Common myeloid progenitor, CD34-positive (primary cell): Measurements from ENCODE around the gene LAMTOR2.

Source experiments
- CTCF ChIA-PET: fragments of 350-600 bp; sonication (Branson Sonifier 250); formaldehyde crosslinking; loops from one replicate; lab custom pipeline; 2021; ENCODE audit warnings: antibody characterized with exemption; lab: Charles Lee
- POLR2A ChIA-PET: fragments of 350-600 bp; sonication (Branson Sonifier 250); formaldehyde crosslinking; loops from one replicate; lab custom pipeline; 2021; ENCODE audit warnings: antibody characterized with exemption; lab: Charles Lee
- DNase-seq, 3 donors: peaks; one replicate each; pipeline versions ENCODE4 v3.0.0 to v3.0.0-alpha.2; 2013
- H3K27ac ChIP-seq, 2 experiments: 1 replicate in 1 of 2; 2 replicates in 1 of 2; pipeline ENCODE4 v1.7.0; 2013; ENCODE audit warnings: inconsistent platforms in 2 of 2, low read length in 2 of 2, mild to moderate bottlenecking in 2 of 2, low read depth in 1 of 2, moderate library complexity in 1 of 2; ENCODE audit not compliant: severe bottlenecking in 2 of 2, insufficient read depth in 1 of 2, poor library complexity in 1 of 2
- H3K27me3 ChIP-seq, 5 experiments: replicated peaks in 2 of 5; 1 replicate in 3 of 5; 2 replicates in 2 of 5; pipeline versions ENCODE4 v1.6.1 to v1.7.0; 2013; ENCODE audit warnings: low read length in 4 of 5, mild to moderate bottlenecking in 2 of 5, moderate library complexity in 2 of 5, inconsistent platforms in 1 of 5; ENCODE audit not compliant: insufficient read depth in 5 of 5, control insufficient read depth in 4 of 5
- H3K36me3 ChIP-seq, 4 experiments: 1 replicate in 2 of 4; 2 replicates in 2 of 4; pipeline versions ENCODE4 v1.6.1 to v1.7.0; 2013; ENCODE audit warnings: low read length in 3 of 4, control low read depth in 1 of 4, mild to moderate bottlenecking in 1 of 4; ENCODE audit not compliant: control insufficient read depth in 4 of 4, insufficient read depth in 4 of 4
- H3K4me1 ChIP-seq, 4 experiments: 1 replicate in 3 of 4; 2 replicates in 1 of 4; pipeline versions ENCODE4 v1.6.1 to v1.7.1; 2013; ENCODE audit warnings: low read length in 3 of 4, mild to moderate bottlenecking in 3 of 4, control low read depth in 1 of 4, inconsistent platforms in 1 of 4, moderate library complexity in 1 of 4; ENCODE audit not compliant: control insufficient read depth in 4 of 4, insufficient read depth in 4 of 4; ENCODE audit errors: control extremely low read depth in 1 of 4
- H3K4me3 ChIP-seq, 7 experiments: 1 replicate in 4 of 7; 2 replicates in 3 of 7; pipeline versions ENCODE4 v1.5.1 to v1.7.0; 2013; ENCODE audit warnings: mild to moderate bottlenecking in 7 of 7, low read length in 6 of 7, moderate library complexity in 6 of 7, inconsistent platforms in 2 of 7, low read depth in 2 of 7, control low read depth in 1 of 7; ENCODE audit not compliant: insufficient read depth in 4 of 7, control insufficient read depth in 1 of 7; ENCODE audit errors: extremely low read depth in 1 of 7
- H3K9me3 ChIP-seq, 5 experiments: 1 replicate in 4 of 5; 2 replicates in 1 of 5; pipeline versions ENCODE4 v1.6.1 to v1.7.1; 2013; ENCODE audit warnings: low read length in 4 of 5, mild to moderate bottlenecking in 2 of 5, inconsistent platforms in 1 of 5, low read depth in 1 of 5, moderate library complexity in 1 of 5; ENCODE audit not compliant: control insufficient read depth in 4 of 5, insufficient read depth in 2 of 5; ENCODE audit errors: control extremely low read depth in 1 of 5
- WGBS: methylation state at CpG from one replicate; pipeline ENCODE4 v1.1.5; 2013; ENCODE audit not compliant: insufficient coverage; 5-methylcytosine and 5-hydroxymethylcytosine counted together

Gene LAMTOR2

DNA sequence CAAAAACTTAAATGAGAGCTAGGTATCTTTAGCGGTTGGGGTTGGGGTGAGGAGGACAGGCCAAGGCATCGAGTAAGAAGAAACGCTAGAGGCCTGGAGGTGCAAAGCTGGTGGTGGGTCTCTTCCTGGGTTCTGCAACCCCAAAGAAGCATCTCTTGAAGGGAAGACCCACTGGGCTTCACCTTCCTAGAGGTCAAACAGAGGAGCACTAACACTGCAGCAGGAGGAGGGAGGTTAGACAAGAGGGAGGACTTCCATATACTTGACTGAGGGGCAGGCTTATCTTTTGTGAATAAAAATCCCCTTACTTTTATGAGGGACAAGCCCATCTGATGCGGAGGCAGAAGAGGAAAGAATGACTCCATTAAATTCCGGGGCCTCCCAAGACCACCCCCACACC is 25.2 kb downstream of the LAMTOR2 start:
- POLR2A ChIA-PET = no interaction called here
- peaks cover 0 to 38% (median 34%) of the 10 kb centered on the region in 4 experiments for H3K4me1 ChIP-seq
- WGBS = 100% methylated on average over 5 of the region's 5 CpGs

GRCh38 chr1:156080241-156080862 is 25.8 kb downstream of the LAMTOR2 start:
- Histone ChIP-seq H3K4me3 (no peak overlapping the region), H3K9me3 (no peaks in the 10 kb centered on the region), H3K4me1 (peaks cover 0 to 33% (median 31%) of the 10 kb centered on the region in 4 experiments), H3K27me3 (no peaks in the 10 kb centered on the region), H3K36me3 (peaks cover 0 to 8% (median 0%) of the 10 kb centered on the region in 4 experiments), H3K27ac (no peak overlapping the region)
- ChIA-PET POLR2A (no interaction called here), CTCF (interaction anchor here (1.2 kb wide), 1 partner anchor 14 kb away, joined by 3 read pairs; no protein-coding TSS in a partner anchor)
- WGBS = 93% methylated on average over 6 of the region's 8 CpGs
- no peak for DNase-seq

More for the DNA sequence above, 25.2 kb downstream of the LAMTOR2 start:
- no peaks in the 10 kb centered on the region for H3K9me3 ChIP-seq
- DNase-seq = no peak
- H3K27ac ChIP-seq = no peak overlapping the region
- peaks cover 0 to 8% (median 0%) of the 10 kb centered on the region in 4 experiments for H3K36me3 ChIP-seq
- no peaks in the 10 kb centered on the region for H3K27me3 ChIP-seq
- CTCF ChIA-PET = interaction anchor here (1.2 kb wide), 1 partner anchor 13 kb away, joined by 3 read pairs; no protein-coding TSS in a partner anchor
- H3K4me3 ChIP-seq = no peak overlapping the region

DNA sequence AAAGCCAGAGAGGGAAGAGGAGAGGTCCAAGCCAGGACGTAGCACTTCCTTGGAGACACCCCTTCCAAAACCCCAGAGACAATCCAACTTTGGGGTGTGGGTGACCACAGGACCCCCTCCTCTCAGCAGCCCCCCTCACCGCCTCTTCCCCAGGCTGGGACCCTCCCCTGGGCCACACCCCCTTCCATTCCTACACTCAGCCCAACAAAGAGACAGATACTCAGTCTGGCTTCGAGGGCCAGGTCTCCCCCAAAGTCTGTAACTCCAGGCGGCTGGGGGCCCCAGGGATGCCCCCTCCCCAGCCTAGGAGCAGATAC is 26.2 kb downstream of the LAMTOR2 start:
- Histone ChIP-seq H3K27me3 (no peaks in the 10 kb centered on the region), H3K4me3 (peak overlapping the region in 5 of 7 experiments; percentile 40 to 92 (median 74)), H3K9me3 (no peaks in the 10 kb centered on the region), H3K4me1 (peaks cover 0 to 29% (median 27%) of the 10 kb centered on the region in 4 experiments), H3K36me3 (peaks cover 0 to 8% (median 0%) of the 10 kb centered on the region in 4 experiments), H3K27ac (no peak overlapping the region)
- 92% methylated on average over 3 of the region's 4 CpGs for WGBS
- no peak for DNase-seq
- CTCF ChIA-PET = interaction anchor here (29.6 kb wide), 1 partner anchor 47 kb away, joined by 1191 read pairs; the partner anchor contains the start of gene LMNA
- POLR2A ChIA-PET = no interaction called here

DNA sequence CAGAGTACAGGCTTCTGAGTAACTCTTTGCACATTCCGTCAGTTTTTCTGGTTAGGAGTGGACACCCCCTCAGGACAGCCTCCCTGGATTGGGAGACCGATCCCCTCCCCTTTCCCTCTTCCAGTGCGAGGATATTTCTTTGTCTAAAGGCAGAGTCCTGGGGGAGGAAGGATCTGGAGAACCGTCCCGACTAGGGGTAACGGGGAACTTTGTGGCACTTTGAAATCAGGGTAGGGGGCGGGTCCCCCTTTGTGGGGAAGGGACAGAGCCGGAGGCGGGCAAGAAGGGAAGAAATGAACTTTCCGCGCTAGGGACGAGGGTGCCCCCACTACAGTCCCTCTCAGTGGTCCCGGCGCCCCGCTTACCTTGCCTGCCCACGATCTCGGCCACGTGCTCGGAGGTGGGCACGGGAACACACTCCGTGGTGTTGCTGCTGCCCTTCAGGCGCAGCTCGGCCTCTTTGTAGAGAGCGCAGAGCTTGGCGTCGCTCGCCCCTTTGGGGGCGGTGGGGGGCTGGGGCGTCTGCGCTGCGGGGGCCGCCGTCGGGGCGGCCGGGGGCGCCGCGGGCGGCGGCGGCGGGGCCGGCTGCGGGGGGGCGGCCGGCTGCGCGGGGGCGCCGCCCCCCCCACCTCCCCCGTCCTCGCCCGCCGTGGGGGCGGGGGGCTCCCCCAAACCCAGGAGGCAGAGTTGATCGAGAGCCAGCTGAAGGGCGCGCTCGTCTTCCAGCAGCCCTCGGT is 26.8 kb downstream of the LAMTOR2 start:
- Histone ChIP-seq H3K4me3 (peak overlapping the region in 6 of 7 experiments; percentile 52 to 97 (median 82)), H3K27ac (no peak overlapping the region), H3K27me3 (no peaks in the 10 kb centered on the region), H3K9me3 (no peaks in the 10 kb centered on the region), H3K36me3 (peaks cover 0 to 8% (median 0%) of the 10 kb centered on the region in 4 experiments), H3K4me1 (peaks cover 0 to 28% (median 22%) of the 10 kb centered on the region in 4 experiments)
- DNase-seq = no peak
- ChIA-PET POLR2A (no interaction called here), CTCF (interaction anchor here (1.6 to 29.6 kb wide), 2 partner anchors 15 to 46 kb away, joined by 7 to 1191 read pairs; partner anchors contain the start of gene LMNA)
- under 1% methylated on average over 24 of the region's 61 CpGs for WGBS

- no peak overlapping the region for H3K27ac ChIP-seq
- peak overlapping the region; percentile 71 to 97 (median 81) for H3K4me3 ChIP-seq
- CTCF ChIA-PET = interaction anchor here (1.6 to 29.6 kb wide), 2 partner anchors 15 to 45 kb away, joined by 7 to 1191 read pairs; partner anchors contain the start of gene LMNA
- WGBS = 7% methylated on average over 2 of the region's 10 CpGs
- DNase-seq = no peak
- POLR2A ChIA-PET = no interaction called here
- H3K36me3 ChIP-seq = peaks cover 0 to 6% (median 0%) of the 10 kb centered on the region in 4 experiments
- peaks cover 0 to 27% (median 17%) of the 10 kb centered on the region in 4 experiments for H3K4me1 ChIP-seq
- no peaks in the 10 kb centered on the region for H3K9me3 ChIP-seq
- H3K27me3 ChIP-seq = no peaks in the 10 kb centered on the region
These were observed 27.3 kb downstream of the LAMTOR2 start for GRCh38 chr1:156081917-156082308.

- H3K4me1 ChIP-seq = peaks cover 0 to 27% (median 15%) of the 10 kb centered on the region in 4 experiments
- DNase-seq = peak; percentile 49 to 66 (median 55)
- peak within 1 kb of the TSS; percentile 71 to 97 (median 81) for H3K4me3 ChIP-seq
- H3K36me3 ChIP-seq = no peaks in the 10 kb centered on the region
- no peaks in the 10 kb centered on the region for H3K9me3 ChIP-seq
- no peak within 1 kb of the TSS for H3K27ac ChIP-seq
- 1% methylated on average over 37 of the region's 62 CpGs for WGBS
- ChIA-PET POLR2A (interaction anchor here (0.6 kb wide), 2 partner anchors 52 to 130 kb away, joined by 3 to 4 read pairs; partner anchors contain the start of gene PMF1), CTCF (interaction anchor here (1.6 to 29.6 kb wide), 2 partner anchors 14 to 45 kb away, joined by 7 to 1191 read pairs; partner anchors contain the start of gene LMNA)
- H3K27me3 ChIP-seq = no peaks in the 10 kb centered on the region
These were observed 27.9 kb downstream of the LAMTOR2 start, which contains the start of gene MEX3A for GRCh38 chr1:156082309-156083091. MEX3A (minus strand) TSS chr1:156082465; CDS start chr1:156081998, 467 bp downstream.
